ENCODE measurements around the gene CAMKMT.

DNA sequence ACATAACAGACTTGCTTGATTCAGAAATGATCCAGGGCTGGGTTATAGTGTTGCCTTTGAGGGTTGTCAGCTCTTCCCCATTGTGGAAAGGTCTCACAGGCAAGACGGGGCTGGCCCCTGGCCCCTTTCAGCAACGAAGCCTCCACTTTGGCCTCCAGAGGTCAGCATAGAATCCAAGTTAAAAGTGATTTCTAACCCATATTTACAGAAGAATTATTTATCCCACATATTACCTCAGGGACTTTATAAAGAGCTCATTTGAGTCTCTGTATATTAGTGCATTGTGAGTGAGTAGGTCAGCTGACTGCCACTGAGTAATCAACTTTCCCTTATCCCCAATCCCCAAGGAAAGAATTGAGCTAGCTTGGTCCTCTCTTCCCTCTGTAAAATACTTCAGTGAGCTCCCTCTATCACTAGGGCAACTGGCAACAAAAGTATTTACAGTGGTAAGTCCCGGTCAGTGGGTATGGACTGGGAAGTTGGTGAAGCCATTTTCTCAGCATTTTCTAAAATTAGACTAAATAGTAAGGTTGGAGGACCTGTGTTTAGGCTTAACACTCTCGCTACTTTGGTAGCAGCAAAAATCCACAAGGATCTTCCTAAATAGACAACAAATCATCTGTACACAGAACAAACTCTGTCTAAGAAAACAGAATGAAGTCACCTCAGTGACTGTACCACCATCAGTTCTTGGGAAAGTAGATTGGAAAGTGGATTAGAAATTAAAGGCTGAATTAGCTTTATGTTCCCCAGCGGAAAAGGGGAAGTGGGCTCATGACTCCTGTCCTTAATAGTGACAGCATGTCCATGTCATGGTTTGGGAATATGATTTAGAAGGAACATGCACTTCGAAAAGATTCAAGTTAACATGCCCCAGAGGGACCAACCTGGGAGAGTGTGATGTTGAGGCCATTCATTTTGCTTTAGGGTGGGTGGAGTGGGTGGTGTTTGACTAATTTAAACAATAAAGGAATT lies 408.8 kb downstream of the CAMKMT start:
- TF ChIP-seq, protein P1, sequence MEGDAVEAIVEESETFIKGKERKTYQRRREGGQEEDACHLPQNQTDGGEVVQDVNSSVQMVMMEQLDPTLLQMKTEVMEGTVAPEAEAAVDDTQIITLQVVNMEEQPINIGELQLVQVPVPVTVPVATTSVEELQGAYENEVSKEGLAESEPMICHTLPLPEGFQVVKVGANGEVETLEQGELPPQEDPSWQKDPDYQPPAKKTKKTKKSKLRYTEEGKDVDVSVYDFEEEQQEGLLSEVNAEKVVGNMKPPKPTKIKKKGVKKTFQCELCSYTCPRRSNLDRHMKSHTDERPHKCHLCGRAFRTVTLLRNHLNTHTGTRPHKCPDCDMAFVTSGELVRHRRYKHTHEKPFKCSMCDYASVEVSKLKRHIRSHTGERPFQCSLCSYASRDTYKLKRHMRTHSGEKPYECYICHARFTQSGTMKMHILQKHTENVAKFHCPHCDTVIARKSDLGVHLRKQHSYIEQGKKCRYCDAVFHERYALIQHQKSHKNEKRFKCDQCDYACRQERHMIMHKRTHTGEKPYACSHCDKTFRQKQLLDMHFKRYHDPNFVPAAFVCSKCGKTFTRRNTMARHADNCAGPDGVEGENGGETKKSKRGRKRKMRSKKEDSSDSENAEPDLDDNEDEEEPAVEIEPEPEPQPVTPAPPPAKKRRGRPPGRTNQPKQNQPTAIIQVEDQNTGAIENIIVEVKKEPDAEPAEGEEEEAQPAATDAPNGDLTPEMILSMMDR (IDR thresholded peaks at IDR 0.05), result no peak
- TF ChIP-seq EZH2 (IDR thresholded peaks at IDR 0.05; ENCODE audit: borderline replicate concordance, insufficient read depth, low read depth, low read length, poor library complexity, severe bottlenecking), result no peak

Data from B cell (primary cell).